Measurements from ENCODE around the gene MRGPRX2. TPM values are rescaled to one million over a fixed set of nuclear protein-coding genes. Genes with fewer than 3 reads are reported as not detected.
A peak's percentile ranks its signal among the peaks of the same experiment; 100 is the strongest.

The MRGPRX2 gene
- total and polyA plus RNA-seq, 5 donors, result not detected

DNA sequence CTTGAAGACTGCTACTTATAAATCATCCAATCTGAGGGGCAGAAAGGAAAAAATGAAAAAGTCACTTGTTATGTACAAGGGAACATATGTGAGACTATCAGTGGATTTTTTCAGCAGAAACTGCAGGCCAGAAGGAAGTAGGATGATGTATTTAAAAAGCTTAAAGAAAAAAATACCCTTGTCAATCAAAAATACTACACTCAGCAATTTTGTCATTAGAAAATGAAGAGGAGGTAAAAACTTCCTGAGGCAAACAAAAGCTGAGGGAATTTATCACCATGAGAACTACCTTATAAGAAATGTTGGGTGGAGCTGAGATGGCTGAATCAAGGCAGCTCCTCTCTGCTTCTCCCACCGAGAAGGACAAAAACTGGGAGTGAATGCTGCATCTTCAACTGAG lies 21.1 kb downstream of the MRGPRX2 start:
- ATAC-seq, result no peak
- H3K27ac ChIP-seq (ENCODE audit: low read length), result no peak overlapping the region
- H3K27me3 ChIP-seq (ENCODE audit: control insufficient read depth, insufficient read depth), result no peaks in the 10 kb centered on the region
- peaks cover 2% of the 10 kb centered on the region for H3K9me3 ChIP-seq (ENCODE audit: control insufficient read depth, low read length)
- DNase-seq, result no peak
- no peaks in the 10 kb centered on the region for H3K4me1 ChIP-seq (ENCODE audit: control insufficient read depth, insufficient read depth, low read length)
- intact Hi-C loops (cut with DNase I), result no loop called here
- 90% methylated on average over 1 of the region's 1 CpG for WGBS
- H3K4me3 ChIP-seq (ENCODE audit: low read length), result no peak overlapping the region

DNA sequence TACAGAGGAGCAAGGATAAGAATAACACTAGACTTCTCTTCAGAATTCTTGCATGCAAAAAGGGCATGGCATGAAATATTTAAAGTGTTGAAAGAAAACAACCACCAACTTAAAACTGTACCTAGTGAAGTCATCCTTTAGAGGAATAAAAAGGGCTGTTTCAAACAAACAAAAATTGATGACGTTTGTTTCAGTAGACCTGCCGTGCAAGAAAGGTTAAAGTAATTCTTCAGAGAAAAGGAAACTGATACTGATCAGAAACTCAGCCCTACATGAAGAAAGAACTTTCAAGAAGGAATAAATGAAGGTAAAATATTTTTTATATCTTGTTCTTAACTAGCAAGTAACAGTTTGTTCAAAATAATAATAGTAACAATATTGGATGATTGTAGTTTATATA lies 27.5 kb downstream of the MRGPRX2 start:
- Histone ChIP-seq H3K9me3 (ENCODE audit: control insufficient read depth, low read length) (no peaks in the 10 kb centered on the region), H3K27ac (ENCODE audit: low read length) (no peak overlapping the region), H3K4me1 (ENCODE audit: control insufficient read depth, insufficient read depth, low read length) (no peaks in the 10 kb centered on the region), H3K27me3 (ENCODE audit: control insufficient read depth, insufficient read depth) (no peaks in the 10 kb centered on the region), H3K4me3 (ENCODE audit: low read length) (no peak overlapping the region)
- no peak for DNase-seq
- ATAC-seq, result no peak
- intact Hi-C loops (cut with DNase I), result no loop called here
- WGBS, result 67% methylated on average over 2 of the region's 2 CpGs

DNA sequence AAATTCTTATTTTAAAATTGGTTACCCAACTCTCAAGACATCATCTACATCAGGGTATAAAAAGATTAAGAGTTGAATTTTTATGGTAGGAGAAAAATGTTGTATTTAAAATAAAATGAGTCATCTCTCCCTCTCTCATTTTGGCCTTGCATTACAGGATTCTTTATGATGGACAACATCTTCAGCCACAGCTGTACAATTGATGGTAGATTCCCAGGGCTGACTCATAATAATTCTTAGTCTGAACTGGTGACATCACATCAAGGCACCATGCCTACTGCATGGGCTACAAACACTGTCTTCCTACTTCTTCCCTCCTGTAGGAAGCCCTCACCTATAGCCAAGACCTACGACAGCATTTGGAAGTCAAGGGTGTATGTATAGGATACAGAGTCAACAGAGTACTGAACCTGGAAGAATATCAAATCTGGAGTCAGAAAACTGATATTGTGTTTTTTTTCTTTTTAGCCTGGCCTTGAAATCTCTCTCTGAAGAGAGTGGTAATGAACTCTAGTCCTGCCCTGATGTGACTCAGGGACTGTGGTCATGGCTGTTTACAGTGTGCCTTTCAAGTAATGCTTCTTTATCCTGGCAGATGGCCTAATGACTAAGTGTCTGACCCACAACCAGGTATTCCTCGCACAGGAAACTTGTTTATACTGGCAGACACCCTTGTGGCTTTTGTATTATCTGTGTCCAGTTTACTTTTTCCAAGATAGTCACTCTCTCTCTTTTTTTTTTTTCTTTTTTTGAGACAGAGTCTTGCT lies 32.5 kb downstream of the MRGPRX2 start:
- WGBS, result 63% methylated on average over 2 of the region's 2 CpGs
- ATAC-seq, result no peak
- Histone ChIP-seq H3K4me1 (ENCODE audit: control insufficient read depth, insufficient read depth, low read length) (peaks cover 4% of the 10 kb centered on the region), H3K27me3 (ENCODE audit: control insufficient read depth, insufficient read depth) (no peaks in the 10 kb centered on the region), H3K27ac (ENCODE audit: low read length) (no peak overlapping the region), H3K4me3 (ENCODE audit: low read length) (no peak overlapping the region), H3K9me3 (ENCODE audit: control insufficient read depth, low read length) (no peaks in the 10 kb centered on the region)
- no peak for DNase-seq
- intact Hi-C loops (cut with DNase I), result no loop called here

DNA sequence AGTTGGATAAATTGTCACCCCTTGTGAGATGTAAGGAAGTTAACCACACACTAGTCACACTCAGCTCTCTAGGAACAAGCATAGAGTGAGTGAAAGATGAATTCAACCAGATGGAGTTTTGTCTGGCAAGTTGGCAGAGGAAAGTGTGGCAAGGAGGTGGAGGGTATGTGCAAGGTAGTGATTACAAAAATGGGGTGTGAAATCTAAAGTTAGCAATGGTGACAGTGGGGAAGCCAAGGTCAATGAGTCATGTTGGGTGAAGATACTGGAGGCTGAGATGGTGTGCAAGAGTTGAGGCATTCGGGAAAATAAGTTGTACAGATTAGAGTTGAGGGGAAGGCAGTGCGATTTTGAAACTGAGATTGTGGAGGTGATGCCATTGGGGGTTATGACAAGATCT lies 33.7 kb downstream of the MRGPRX2 start:
- Histone ChIP-seq H3K4me1 (ENCODE audit: control insufficient read depth, insufficient read depth, low read length) (peaks cover 4% of the 10 kb centered on the region), H3K9me3 (ENCODE audit: control insufficient read depth, low read length) (no peaks in the 10 kb centered on the region), H3K4me3 (ENCODE audit: low read length) (no peak overlapping the region), H3K27me3 (ENCODE audit: control insufficient read depth, insufficient read depth) (no peaks in the 10 kb centered on the region), H3K27ac (ENCODE audit: low read length) (no peak overlapping the region)
- DNase-seq (no peak), ATAC-seq (peak; percentile 62 to 76)
- intact Hi-C loops (cut with DNase I), result no loop called here
- WGBS, result 62% methylated on average over 2 of the region's 2 CpGs

DNA sequence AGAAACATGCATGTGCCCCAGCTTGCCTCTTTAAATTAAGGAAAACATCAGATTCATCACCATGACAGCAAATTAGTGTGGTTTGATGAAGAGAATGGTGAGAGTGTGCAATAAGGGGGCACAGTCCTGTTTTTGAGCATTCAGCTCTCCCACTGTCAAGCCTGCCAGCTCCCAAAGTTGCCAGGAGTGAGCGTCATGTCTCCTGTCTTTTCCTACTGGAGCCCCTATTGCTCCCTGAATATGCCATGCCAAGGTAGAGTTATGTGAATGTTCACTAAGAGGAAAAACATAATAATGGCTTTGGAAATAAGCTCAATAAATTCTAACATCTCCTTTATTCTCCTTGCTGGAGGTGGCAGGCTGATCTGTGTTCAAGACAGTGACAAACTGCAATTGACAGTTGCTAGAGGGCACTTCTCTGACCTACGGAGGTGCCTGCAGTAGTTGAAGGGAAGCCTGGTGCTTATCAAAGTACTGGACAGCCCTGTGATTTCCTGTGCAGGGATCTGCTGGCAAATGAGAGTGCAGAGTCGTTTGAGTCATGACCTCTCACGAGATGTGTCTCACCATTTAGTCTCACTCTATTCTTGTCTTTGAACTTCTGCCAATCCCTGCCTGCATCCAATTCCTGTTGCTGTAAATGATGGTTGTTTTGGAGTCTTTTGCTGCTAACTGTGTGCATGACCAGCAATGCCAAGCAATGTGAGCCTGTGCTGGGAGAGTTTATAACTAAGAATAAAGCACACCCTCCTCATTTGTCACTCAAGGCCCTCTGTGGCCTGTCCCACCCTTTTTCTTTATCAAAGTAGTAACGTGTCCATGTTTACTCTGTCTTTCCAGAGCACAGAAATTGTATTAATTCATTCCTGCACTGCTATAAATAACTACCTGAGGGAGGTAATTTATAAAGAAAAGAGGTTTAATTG lies 34.8 kb downstream of the MRGPRX2 start:
- WGBS, result 13% methylated on average over 5 of the region's 5 CpGs
- peaks cover 4% of the 10 kb centered on the region for H3K4me1 ChIP-seq (ENCODE audit: control insufficient read depth, insufficient read depth, low read length)
- intact Hi-C loops (cut with DNase I), result no loop called here
- no peaks in the 10 kb centered on the region for H3K27me3 ChIP-seq (ENCODE audit: control insufficient read depth, insufficient read depth)
- H3K27ac ChIP-seq (ENCODE audit: low read length), result peak overlapping the region; percentile 51
- H3K9me3 ChIP-seq (ENCODE audit: control insufficient read depth, low read length), result no peaks in the 10 kb centered on the region
- no peak overlapping the region for H3K4me3 ChIP-seq (ENCODE audit: low read length)
- ATAC-seq (peak; percentile 93), DNase-seq (peak in 1 of 3 donors; percentile 15)

DNA sequence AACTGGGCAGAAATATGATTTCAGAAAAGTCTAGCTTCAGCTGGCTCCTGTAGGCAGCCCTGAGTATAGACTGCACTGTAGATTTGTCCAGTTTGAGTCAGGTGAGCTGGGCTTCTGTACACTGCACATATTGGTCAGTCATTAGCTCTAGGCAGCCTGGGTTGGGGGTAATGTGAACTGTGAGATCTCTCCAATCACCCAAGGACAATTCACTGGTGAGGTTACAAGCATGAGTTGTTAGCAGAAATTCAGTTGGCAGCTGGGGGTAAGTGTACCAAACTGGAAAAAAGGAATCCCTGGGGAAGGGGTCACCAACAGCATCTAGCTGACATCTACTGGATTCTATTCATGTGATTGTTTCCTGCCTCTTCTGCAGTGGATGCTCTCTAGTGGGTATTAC lies 39.7 kb downstream of the MRGPRX2 start:
- peaks cover 2% of the 10 kb centered on the region for H3K4me1 ChIP-seq (ENCODE audit: control insufficient read depth, insufficient read depth, low read length)
- intact Hi-C loops (cut with DNase I), result no loop called here
- H3K27ac ChIP-seq (ENCODE audit: low read length), result no peak overlapping the region
- no peak for DNase-seq
- H3K9me3 ChIP-seq (ENCODE audit: control insufficient read depth, low read length), result no peaks in the 10 kb centered on the region
- no peaks in the 10 kb centered on the region for H3K27me3 ChIP-seq (ENCODE audit: control insufficient read depth, insufficient read depth)
- H3K4me3 ChIP-seq (ENCODE audit: low read length), result no peak overlapping the region
- no peak for ATAC-seq

DNA sequence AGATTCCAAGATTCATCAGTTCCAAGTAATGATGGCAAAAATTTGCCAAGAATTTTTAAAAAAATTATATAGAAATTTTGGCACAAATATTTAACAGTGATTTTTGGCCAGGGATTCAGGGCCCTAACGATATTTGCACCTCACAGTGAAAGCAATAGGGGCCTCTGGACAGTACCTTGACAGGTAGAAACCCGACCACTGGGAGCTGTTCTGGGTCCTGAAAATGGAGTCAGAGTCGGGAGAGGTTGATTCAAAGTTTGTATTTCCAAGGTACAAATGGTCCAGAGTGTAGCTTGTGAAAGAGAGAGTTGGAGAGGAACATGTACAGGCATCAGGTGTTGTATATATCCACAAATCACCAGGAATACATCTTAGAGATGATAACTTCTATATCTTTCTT lies 41.6 kb downstream of the MRGPRX2 start:
- no peaks in the 10 kb centered on the region for H3K4me1 ChIP-seq (ENCODE audit: control insufficient read depth, insufficient read depth, low read length)
- WGBS, result 10% methylated on average over 3 of the region's 3 CpGs
- intact Hi-C loops (cut with DNase I), result no loop called here
- no peaks in the 10 kb centered on the region for H3K27me3 ChIP-seq (ENCODE audit: control insufficient read depth, insufficient read depth)
- ATAC-seq (no peak), DNase-seq (no peak)
- H3K4me3 ChIP-seq (ENCODE audit: low read length), result no peak overlapping the region
- no peaks in the 10 kb centered on the region for H3K9me3 ChIP-seq (ENCODE audit: control insufficient read depth, low read length)
- no peak overlapping the region for H3K27ac ChIP-seq (ENCODE audit: low read length)

DNA sequence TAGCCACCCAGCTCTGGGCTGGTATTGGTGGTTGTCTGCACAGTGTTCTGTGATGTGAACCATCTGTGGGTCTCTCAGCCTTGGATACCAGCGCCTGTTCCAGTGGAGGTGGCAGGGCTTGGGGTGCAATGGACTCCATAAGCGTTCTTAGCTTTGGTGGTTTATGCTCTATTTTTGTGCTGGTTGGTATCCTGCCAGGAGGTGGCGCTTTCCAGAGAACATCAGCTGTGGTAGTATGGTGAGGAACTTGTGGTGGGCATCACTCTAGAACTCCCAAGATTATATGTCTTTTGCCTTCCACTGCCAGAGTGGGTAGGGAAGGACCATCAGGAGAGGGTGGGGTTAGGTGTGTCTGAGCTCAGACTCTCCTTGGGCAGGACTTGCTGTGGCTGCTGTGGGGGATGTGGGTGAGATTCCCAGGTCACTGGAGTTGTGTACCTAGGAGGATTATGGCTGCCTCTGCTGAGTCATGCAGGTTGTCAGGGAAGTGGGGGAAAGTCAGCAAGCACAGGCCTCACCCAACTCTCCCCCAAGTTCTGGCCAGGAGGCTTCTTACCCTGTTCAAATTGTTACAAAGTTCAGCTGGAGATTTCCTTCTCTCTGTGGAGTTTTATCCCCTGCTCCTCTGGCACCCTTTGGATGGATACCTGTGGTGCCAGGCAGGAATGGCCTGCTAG lies 47.2 kb downstream of the MRGPRX2 start:
- no peak overlapping the region for H3K27ac ChIP-seq (ENCODE audit: low read length)
- no peaks in the 10 kb centered on the region for H3K4me1 ChIP-seq (ENCODE audit: control insufficient read depth, insufficient read depth, low read length)
- H3K27me3 ChIP-seq (ENCODE audit: control insufficient read depth, insufficient read depth), result no peaks in the 10 kb centered on the region
- no peaks in the 10 kb centered on the region for H3K9me3 ChIP-seq (ENCODE audit: control insufficient read depth, low read length)
- DNase-seq (peak in 1 of 3 donors; percentile 27), ATAC-seq (no peak)
- H3K4me3 ChIP-seq (ENCODE audit: low read length), result no peak overlapping the region
- WGBS, result 64% methylated on average over 3 of the region's 3 CpGs
- intact Hi-C loops (cut with DNase I), result no loop called here

DNA sequence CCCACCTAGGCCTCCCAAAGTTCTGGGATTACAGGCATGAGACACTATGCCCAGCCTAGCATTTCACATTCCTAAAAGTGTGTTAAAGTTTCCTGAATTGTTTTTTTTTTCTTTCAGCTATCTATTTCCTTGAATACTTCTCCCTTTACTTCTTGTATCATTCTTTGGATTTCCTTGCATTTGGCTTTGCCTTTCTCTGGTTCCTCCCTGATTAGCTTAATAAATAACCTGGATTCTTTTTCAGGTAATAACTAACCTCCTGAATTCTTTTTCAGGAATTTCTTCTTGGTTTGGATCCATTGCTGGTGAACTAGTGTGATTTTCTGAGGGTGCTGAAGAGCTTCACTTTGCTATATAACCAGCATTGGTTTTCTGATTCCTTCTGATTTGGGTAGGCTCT lies 47.9 kb downstream of the MRGPRX2 start:
- Histone ChIP-seq H3K4me1 (ENCODE audit: control insufficient read depth, insufficient read depth, low read length) (no peaks in the 10 kb centered on the region), H3K9me3 (ENCODE audit: control insufficient read depth, low read length) (no peaks in the 10 kb centered on the region), H3K27ac (ENCODE audit: low read length) (no peak overlapping the region), H3K4me3 (ENCODE audit: low read length) (no peak overlapping the region), H3K27me3 (ENCODE audit: control insufficient read depth, insufficient read depth) (no peaks in the 10 kb centered on the region)
- ATAC-seq (no peak), DNase-seq (no peak)
- intact Hi-C loops (cut with DNase I), result no loop called here
